Measurements from ENCODE around the gene PLP2. TPM values are rescaled to one million over a fixed set of nuclear protein-coding genes. Genes with fewer than 3 reads are reported as not detected.

Gene PLP2
- total RNA-seq, 6 experiments from 2014 or later = 7.4 to 24.4 (median 14.5) TPM

GRCh38 chrX:49209434-49210251, 37.9 kb downstream of the PLP2 start:
- Histone ChIP-seq H3K27me3 (no peaks in the 10 kb centered on the region), H3K9me3 (no peaks in the 10 kb centered on the region), H3K4me1 (no peaks in the 10 kb centered on the region), H3K36me3 (no peaks in the 10 kb centered on the region), H3K27ac (no peak overlapping the region), H3K4me3 (no peak overlapping the region)
- WGBS (ENCODE audit: insufficient coverage, low coverage, low lambda C conversion rate, missing lambda C conversion rate) = 0% methylated on average over 1 of the region's 28 CpGs
- DNase-seq = no peak
- no peak for TF ChIP-seq POLR2A (IDR thresholded peaks at IDR 0.05)
- no peak for TF ChIP-seq CTCF (IDR thresholded peaks at IDR 0.05)
- intact Hi-C loops (cut with DNase I) = no loop called here
- ATAC-seq = no peak

- no peaks in the 10 kb centered on the region for H3K36me3 ChIP-seq
- 49% methylated on average over 4 of the region's 8 CpGs for WGBS (ENCODE audit: insufficient coverage, low coverage, low lambda C conversion rate, missing lambda C conversion rate)
- no peaks in the 10 kb centered on the region for H3K27me3 ChIP-seq
- no peaks in the 10 kb centered on the region for H3K4me1 ChIP-seq
- H3K4me3 ChIP-seq = no peak overlapping the region
- no peak for DNase-seq
- no peak for TF ChIP-seq POLR2A (IDR thresholded peaks at IDR 0.05)
- no peak for TF ChIP-seq CTCF (IDR thresholded peaks at IDR 0.05)
- H3K9me3 ChIP-seq = no peaks in the 10 kb centered on the region
- intact Hi-C loops (cut with DNase I) = no loop called here
- no peak for ATAC-seq
- no peak overlapping the region for H3K27ac ChIP-seq
These were observed 38.7 kb downstream of the PLP2 start for GRCh38 chrX:49210406-49210805.

- no peak for ATAC-seq
- 64% methylated on average over 9 of the region's 9 CpGs for WGBS (ENCODE audit: insufficient coverage, low coverage, low lambda C conversion rate, missing lambda C conversion rate)
These were observed 39.4 kb downstream of the PLP2 start for GRCh38 chrX:49211074-49211473.

GRCh38 chrX:49212209-49212608, 40.5 kb downstream of the PLP2 start:
- TF ChIP-seq POLR2A (IDR thresholded peaks at IDR 0.05) (no peak), CTCF (IDR thresholded peaks at IDR 0.05) (no peak)
- Histone ChIP-seq H3K27ac (no peak overlapping the region), H3K36me3 (no peaks in the 10 kb centered on the region), H3K4me3 (no peak overlapping the region), H3K27me3 (no peaks in the 10 kb centered on the region), H3K4me1 (no peaks in the 10 kb centered on the region), H3K9me3 (no peaks in the 10 kb centered on the region)
- intact Hi-C loops (cut with DNase I) = no loop called here
- ATAC-seq (no peak), DNase-seq (no peak)
- WGBS (ENCODE audit: insufficient coverage, low coverage, low lambda C conversion rate, missing lambda C conversion rate) = 80% methylated on average over 1 of the region's 2 CpGs

More at GRCh38 chrX:49211074-49211473, 39.4 kb downstream of the PLP2 start:
- no peak overlapping the region for H3K27ac ChIP-seq
- intact Hi-C loops (cut with DNase I) = no loop called here
- no peak overlapping the region for H3K4me3 ChIP-seq
- no peak for DNase-seq
- no peaks in the 10 kb centered on the region for H3K27me3 ChIP-seq
- H3K9me3 ChIP-seq = no peaks in the 10 kb centered on the region
- H3K36me3 ChIP-seq = no peaks in the 10 kb centered on the region
- no peaks in the 10 kb centered on the region for H3K4me1 ChIP-seq
- TF ChIP-seq CTCF (IDR thresholded peaks at IDR 0.05) (no peak), POLR2A (IDR thresholded peaks at IDR 0.05) (no peak)

All from right lobe of liver (tissue), 6 donors.